HepG2 (cell line): ENCODE data around the gene ITGA2. TPM values are rescaled to one million over a fixed set of nuclear protein-coding genes. Genes with fewer than 3 reads are reported as not detected.

Source experiments
- ATAC-seq: fragments of 200-7000 bp; cut with Tn5 transposase; 3 replicates; pipeline ENCODE4 v1.9.1; 2020; ENCODE audit warnings: mild to moderate bottlenecking, moderate library complexity
- BruUV-seq: library from RNA; stranded (reverse); fragments of 400-500 nt; replicated peaks from 2 replicates; lab custom pipeline; 2021; lab: Mats Ljungman, UMichigan
- CTCF ChIA-PET: fragments of 300-600 bp; formaldehyde crosslinking; extraction: SDS; loops from one replicate; lab custom pipeline; 2021; ENCODE audit warnings: low total read pairs, inconsistent platforms, low intra/inter-chr PET ratio; lab: Yijun Ruan, JAX
- POLR2A ChIA-PET: fragments of 350-600 bp; sonication (Branson Sonifier 250); formaldehyde crosslinking; loops from one replicate; lab custom pipeline; 2020; ENCODE audit warnings: antibody characterized with exemption, inconsistent platforms; lab: Yijun Ruan, JAX
- DNase-seq: peaks from one replicate; pipeline ENCODE4 v3.0.0-alpha.2; 2015; ENCODE audit warnings: low spot score
- FAIRE-seq: peaks from 3 replicates; lab custom pipeline; 2011; peaks lifted over from hg19 to GRCh38; lab: Jason Lieb, UNC
- H2AFZ ChIP-seq: one replicate; pipeline ENCODE4 v1.6.1; 2011; ENCODE audit warnings: low read length, inconsistent platforms
- H3K27ac ChIP-seq: fragments of 300-600 bp; 3 replicates; pipeline ENCODE4 v1.8.0; 2011; ENCODE audit warnings: mixed run types, mild to moderate bottlenecking, mixed read lengths, low read length, inconsistent platforms; ENCODE audit not compliant: insufficient read depth; ENCODE audit errors: extremely low read length
- H3K27me3 ChIP-seq, 2 experiments: fragments of 200-600 bp in 1 of 2; 2 replicates in 1 of 2; 3 replicates in 1 of 2; pipeline versions ENCODE4 v1.6.0 to v1.8.0; 2011; ENCODE audit warnings: low read length in 2 of 2, mild to moderate bottlenecking in 2 of 2, moderate library complexity in 2 of 2, inconsistent platforms in 1 of 2; ENCODE audit not compliant: insufficient read depth in 2 of 2, control insufficient read depth in 1 of 2
- H3K36me3 ChIP-seq, 2 experiments: fragments of 200-600 bp in 1 of 2; replicated peaks in 1 of 2; 2 replicates in 1 of 2; 3 replicates in 1 of 2; pipeline versions ENCODE4 v1.5.1 to v1.8.0; 2011; ENCODE audit warnings: low read length in 2 of 2, inconsistent platforms in 1 of 2; ENCODE audit not compliant: insufficient read depth in 2 of 2, control insufficient read depth in 1 of 2
- H3K4me1 ChIP-seq: 2 replicates; pipeline ENCODE4 v1.5.1; 2012; ENCODE audit warnings: low read length, inconsistent platforms; ENCODE audit not compliant: insufficient read depth
- H3K4me2 ChIP-seq: 2 replicates; pipeline ENCODE4 v1.6.0; 2011; ENCODE audit warnings: low read depth, low read length, inconsistent platforms
- H3K4me3 ChIP-seq, 3 experiments: fragments of 200-600 bp in 1 of 3; sonication (generic), shearing (Covaris generic) in 1 of 3; replicated peaks in 1 of 3; 2 replicates each; pipeline ENCODE4 v1.5.1; 2011 to 2016; ENCODE audit warnings: low read length in 3 of 3, inconsistent platforms in 2 of 3, low read depth in 2 of 3, mild to moderate bottlenecking in 2 of 3, control low read depth in 1 of 3, mixed read lengths in 1 of 3; ENCODE audit not compliant: insufficient read depth in 1 of 3
- H3K79me2 ChIP-seq: one replicate; pipeline ENCODE4 v1.6.1; 2011; ENCODE audit warnings: low read length, inconsistent platforms; ENCODE audit not compliant: insufficient read depth
- H3K9ac ChIP-seq: 2 replicates; pipeline ENCODE4 v1.6.0; 2011; ENCODE audit warnings: mild to moderate bottlenecking, low read depth, low read length, inconsistent platforms; ENCODE audit not compliant: insufficient read depth
- H3K9me3 ChIP-seq: 2 replicates; pipeline ENCODE4 v1.5.1; 2012; ENCODE audit warnings: mild to moderate bottlenecking, low read length
- H4K20me1 ChIP-seq: 2 replicates; pipeline ENCODE4 v1.6.0; 2011; ENCODE audit warnings: inconsistent platforms, mild to moderate bottlenecking, low read length, moderate library complexity; ENCODE audit not compliant: insufficient read depth
- AHDC1 ChIP-seq: sonication (generic); formaldehyde crosslinking; IDR thresholded peaks from 2 replicates; pipeline ENCODE4 v1.5.1; 2020; ENCODE audit warnings: mild to moderate bottlenecking, missing genetic modification reagents, borderline replicate concordance
- DDIT3 ChIP-seq: sonication (generic); formaldehyde crosslinking; IDR thresholded peaks from 2 replicates; pipeline ENCODE4 v1.4.0; 2020; ENCODE audit warnings: mild to moderate bottlenecking, missing genetic modification reagents
- GATA4 ChIP-seq: sonication (generic); IDR thresholded peaks from 2 replicates; pipeline ENCODE4 v1.6.1; 2016; ENCODE audit warnings: antibody characterized with exemption, low read depth, borderline replicate concordance
- GMEB1 ChIP-seq: sonication (generic); formaldehyde crosslinking; IDR thresholded peaks from 2 replicates; pipeline ENCODE4 v1.5.1; 2020; ENCODE audit warnings: missing genetic modification reagents, mild to moderate bottlenecking, borderline replicate concordance
- MAFG ChIP-seq: sonication (generic); formaldehyde crosslinking; IDR thresholded peaks from 2 replicates; pipeline ENCODE4 v1.5.1; 2020; ENCODE audit warnings: mild to moderate bottlenecking, missing genetic modification reagents
- PATZ1 ChIP-seq: sonication (generic); formaldehyde crosslinking; IDR thresholded peaks from 2 replicates; pipeline ENCODE4 v1.4.0; 2020; ENCODE audit warnings: missing genetic modification reagents
- SKIL ChIP-seq: sonication (generic); formaldehyde crosslinking; IDR thresholded peaks from 2 replicates; pipeline ENCODE4 v1.8.0; 2022; ENCODE audit warnings: missing genetic modification reagents, mild to moderate bottlenecking, moderate library complexity, borderline replicate concordance
- TGIF2 ChIP-seq: IDR thresholded peaks from 2 replicates; pipeline ENCODE4 v1.6.1; 2016; ENCODE audit warnings: control low read depth, missing compliant biosample characterization
- ZNF207 ChIP-seq: fragments of 450-650 bp; IDR thresholded peaks from 2 replicates; pipeline ENCODE4 v1.6.1; 2016; ENCODE audit warnings: antibody characterized with exemption, borderline replicate concordance
- ZNF282 ChIP-seq: fragments of 450-650 bp; IDR thresholded peaks from 2 replicates; pipeline ENCODE4 v1.6.1; 2018; ENCODE audit not compliant: partially characterized antibody
- ZNF446 ChIP-seq: sonication (generic); formaldehyde crosslinking; IDR thresholded peaks from 2 replicates; pipeline ENCODE4 v1.5.0; 2020; ENCODE audit warnings: mild to moderate bottlenecking, missing genetic modification reagents
- ZNF570 ChIP-seq: sonication (generic); formaldehyde crosslinking; IDR thresholded peaks from 2 replicates; pipeline ENCODE4 v1.4.0; 2020; ENCODE audit warnings: mild to moderate bottlenecking, missing genetic modification reagents, borderline replicate concordance
- ZNF598 ChIP-seq: sonication (generic); formaldehyde crosslinking; IDR thresholded peaks from 2 replicates; pipeline ENCODE4 v1.5.1; 2020; ENCODE audit warnings: mild to moderate bottlenecking, missing genetic modification reagents, borderline replicate concordance
- WGBS: methylation state at CpG from one replicate; pipeline ENCODE4 v1.1.6; 2017; ENCODE audit warnings: low lambda C conversion rate; 5-methylcytosine and 5-hydroxymethylcytosine counted together
- in situ Hi-C: cut with HindIII; loops from 2 replicates; pipeline ENCODE4 v1.10.0; 2017; ENCODE audit warnings: low pct_unique_long_range_greater_than_20kb; ENCODE audit not compliant: extremely low pct_ligation_motif_present
- intact Hi-C: fragments of 100-400 bp; cut with micrococcal nuclease; formaldehyde crosslinking; loops from one replicate; pipeline ENCODE4 v1.10.0; 2022; ENCODE audit not compliant: unreplicated experiment
- polyA plus RNA-seq, 8 experiments: library from polyadenylated mRNA; depleted of rRNA in 3 of 8; stranded (reverse) in 7 of 8; unstranded in 1 of 8; fragments of >200 nt; fragmentation: Illumina TruSeq in 4 of 8; extraction: Trizol in 4 of 8; gene quantifications; 2 replicates each; pipeline versions ENCODE4 v1.2.1 to v1.2.3, GENCODE V29; 2011 to 2016; ENCODE audit warnings: low read depth in 4 of 8, missing spikeins in 1 of 8, mixed read lengths in 1 of 8; ENCODE audit not compliant: insufficient read depth in 1 of 8
- total RNA-seq, 5 experiments: library from RNA; depleted of rRNA; stranded (reverse); fragments of >200 nt; fragmentation: Illumina TruSeq; extraction: Trizol; gene quantifications; 2 replicates each; pipeline ENCODE4 v1.2.3, GENCODE V29; 2016; ENCODE audit warnings: low read depth in 1 of 5

ITGA2 gene
- total and polyA plus RNA-seq, 2 of the 13 experiments (the other 11 are each of a cell fraction or from before 2014, with no cell fraction given) = 15.8 to 58.3 TPM

GRCh38 chr5:53126521-53126920 is 137.4 kb downstream of the ITGA2 start:
- DNase-seq (no peak), ATAC-seq (no peak), FAIRE-seq (no peak)
- no TSS peak for BruUV-seq
- intact Hi-C loops (no loop called here), in situ Hi-C loops (no loop called here)
- no peak overlapping the region for H2AFZ ChIP-seq
- H3K9me3 ChIP-seq = no peaks in the 10 kb centered on the region
- no peak overlapping the region for H3K27ac ChIP-seq
- no peak overlapping the region for H3K9ac ChIP-seq
- no peaks in the 10 kb centered on the region for H3K4me1 ChIP-seq
- no peak overlapping the region for H3K4me2 ChIP-seq
- 38% methylated on average over 3 of the region's 3 CpGs for WGBS
- H3K4me3 ChIP-seq = no peak overlapping the region
- no peaks in the 10 kb centered on the region for H4K20me1 ChIP-seq
- H3K27me3 ChIP-seq = no peaks in the 10 kb centered on the region
- H3K36me3 ChIP-seq = no peaks in the 10 kb centered on the region
- ChIA-PET CTCF (no interaction called here), POLR2A (no interaction called here)
- no peaks in the 10 kb centered on the region for H3K79me2 ChIP-seq
- TF ChIP-seq ZNF446 = no peak
- no peak for TF ChIP-seq ZNF598 (CRISPR knock-in tag)
- no peak for TF ChIP-seq ZNF570 (CRISPR knock-in tag)
- no peak for TF ChIP-seq DDIT3 (CRISPR knock-in tag)
- TF ChIP-seq PATZ1 (CRISPR knock-in tag) = no peak
- no peak for TF ChIP-seq TGIF2 (CRISPR knock-in tag)
- no peak for TF ChIP-seq MAFG
- no peak for TF ChIP-seq GATA4
- no peak for TF ChIP-seq ZNF282
- no peak for TF ChIP-seq GMEB1 (CRISPR knock-in tag)
- TF ChIP-seq ZNF207 = no peak
- TF ChIP-seq SKIL (CRISPR knock-in tag) = no peak
- no peak for TF ChIP-seq AHDC1
